Kidney epithelial cell (primary cell): ENCODE results near the gene DGCR2. TPM values are rescaled to one million over a fixed set of nuclear protein-coding genes. Genes with fewer than 3 reads are reported as not detected.

Experiments used
- DNase-seq: peaks from one replicate; pipeline ENCODE4 v3.0.0-alpha.2; 2010; ENCODE audit warnings: low read depth
- H3K27me3 ChIP-seq: 2 replicates; pipeline ENCODE4 v1.6.0; 2011; ENCODE audit warnings: low read length; ENCODE audit not compliant: control insufficient read depth, insufficient read depth
- H3K36me3 ChIP-seq: 2 replicates; pipeline ENCODE4 v1.5.1; 2011; ENCODE audit warnings: low read length; ENCODE audit not compliant: control insufficient read depth, insufficient read depth
- H3K4me3 ChIP-seq: 2 replicates; pipeline ENCODE4 v1.5.1; 2011; ENCODE audit warnings: low read depth, mild to moderate bottlenecking, control low read depth, low read length
- CTCF ChIP-seq: IDR thresholded peaks from 2 replicates; pipeline ENCODE4 v1.5.1; 2011; ENCODE audit warnings: mild to moderate bottlenecking, moderate library complexity, low read length, control low read depth, inconsistent platforms; ENCODE audit not compliant: insufficient read depth, poor library complexity, severe bottlenecking
- total RNA-seq: library from RNA; depleted of rRNA; stranded (reverse); fragments of >200 nt; gene quantifications from 2 replicates; pipeline ENCODE4 v1.2.3, GENCODE V29; 2015

DGCR2 gene
- total RNA-seq, 1 donor from 2014 or later, result 71.2 TPM

- no peaks in the 10 kb centered on the region for H3K27me3 ChIP-seq
- no peaks in the 10 kb centered on the region for H3K36me3 ChIP-seq
- no peak for TF ChIP-seq CTCF
- no peak within 1 kb of the TSS for H3K4me3 ChIP-seq
- no peak for DNase-seq
Observed at GRCh38 chr22:19130959-19131684, 8.9 kb upstream of the DGCR2 start, which contains the start of gene TSSK2. TSS of gene TSSK2 (plus strand) at chr22:19131308. CDS start at chr22:19131400, 92 bp downstream.

GRCh38 chr22:19129871-19130270 lies 7.7 kb upstream of the DGCR2 start:
- H3K36me3 ChIP-seq, result no peaks in the 10 kb centered on the region
- no peak for TF ChIP-seq CTCF
- H3K4me3 ChIP-seq, result no peak overlapping the region
- no peaks in the 10 kb centered on the region for H3K27me3 ChIP-seq
- no peak for DNase-seq

- TF ChIP-seq CTCF, result no peak
- Histone ChIP-seq H3K27me3 (no peaks in the 10 kb centered on the region), H3K36me3 (no peaks in the 10 kb centered on the region), H3K4me3 (no peak overlapping the region)
- DNase-seq, result no peak
Observed at GRCh38 chr22:19128946-19129727, 6.9 kb upstream of the DGCR2 start.

GRCh38 chr22:19128009-19128401 lies 5.8 kb upstream of the DGCR2 start:
- H3K36me3 ChIP-seq, result no peaks in the 10 kb centered on the region
- no peak overlapping the region for H3K4me3 ChIP-seq
- no peaks in the 10 kb centered on the region for H3K27me3 ChIP-seq
- no peak for TF ChIP-seq CTCF
- DNase-seq, result no peak

GRCh38 chr22:19127329-19128008 lies 5.3 kb upstream of the DGCR2 start:
- Histone ChIP-seq H3K4me3 (no peak overlapping the region), H3K27me3 (no peaks in the 10 kb centered on the region), H3K36me3 (no peaks in the 10 kb centered on the region)
- TF ChIP-seq CTCF, result no peak
- no peak for DNase-seq
